Upper lobe of right lung (tissue), 1 donor: ENCODE measurements around the gene MAP2. TPM values are rescaled to one million over a fixed set of nuclear protein-coding genes. Genes with fewer than 3 reads are reported as not detected.

Source experiments
- ATAC-seq: fragments of 200-7000 bp; cut with Tn5 transposase; one replicate; pipeline ENCODE4 v1.9.1; 2020; ENCODE audit warnings: mild to moderate bottlenecking, moderate library complexity
- DNase-seq: peaks from one replicate; pipeline ENCODE4 v3.0.0-alpha.2; 2020
- H3K27ac ChIP-seq: fragments of 200-600 bp; one replicate; pipeline ENCODE4 v1.8.0; 2022
- H3K27me3 ChIP-seq: fragments of 200-600 bp; one replicate; pipeline ENCODE4 v1.8.0; 2022; ENCODE audit warnings: mild to moderate bottlenecking
- H3K36me3 ChIP-seq: fragments of 200-600 bp; one replicate; pipeline ENCODE4 v1.8.0; 2022
- H3K4me1 ChIP-seq: fragments of 200-600 bp; one replicate; pipeline ENCODE4 v1.8.0; 2022
- H3K4me3 ChIP-seq: fragments of 200-600 bp; one replicate; pipeline ENCODE4 v1.8.0; 2022; ENCODE audit warnings: mild to moderate bottlenecking
- H3K9me3 ChIP-seq: fragments of 200-600 bp; one replicate; pipeline ENCODE4 v1.8.0; 2022
- CTCF ChIP-seq: fragments of 200-600 bp; IDR thresholded peaks from one replicate; pipeline ENCODE4 v1.8.0; 2022; ENCODE audit warnings: antibody characterized with exemption
- intact Hi-C: fragments of 100-400 bp; cut with DNase I; formaldehyde crosslinking; loops from one replicate; pipeline ENCODE4 v1.11.0; 2022
- long read RNA-seq: library from polyadenylated mRNA; unstranded; transcript quantifications from one replicate; pipeline ENCODE4 v2.0.0, GENCODE V29; 2021
- total RNA-seq: library from RNA; stranded (reverse); fragmentation: NEBNext Ultra II Directional; extraction: Animal tissue kit (Norgen Biotek cat#: 25700); gene quantifications from one replicate; pipeline ENCODE4 v1.2.1, GENCODE V29; 2021
- donor health status: DM: no; HTN: yes; CAD: no; lungs with severe emphysema.

Gene MAP2
- 44.0 TPM for total RNA-seq
- long read RNA-seq, partial matches to known transcripts = 3 of 22 reads
- long read RNA-seq, other reads (novel, unspliced or antisense) = 17 of 22 reads

GRCh38 chr2:209423562-209424198 lies at the start of gene MAP2:
MAP2 (plus strand) TSS chr2:209424047; CDS start chr2:209653171, 229,124 bp downstream.
- ATAC-seq = peak; percentile 98
- H3K27ac ChIP-seq = no peak within 1 kb of the TSS
- peak; percentile 73 for TF ChIP-seq CTCF
- H3K27me3 ChIP-seq = no peaks in the 10 kb centered on the region
- no peaks in the 10 kb centered on the region for H3K36me3 ChIP-seq
- H3K4me1 ChIP-seq = no peaks in the 10 kb centered on the region
- DNase-seq = peak; percentile 92
- intact Hi-C loops = no loop called here
- H3K4me3 ChIP-seq = peak within 1 kb of the TSS; percentile 66
- H3K9me3 ChIP-seq = no peaks in the 10 kb centered on the region

- intact Hi-C loops = no loop called here
- Histone ChIP-seq H3K36me3 (no peaks in the 10 kb centered on the region), H3K4me1 (no peaks in the 10 kb centered on the region), H3K27ac (no peak overlapping the region), H3K4me3 (no peak overlapping the region), H3K9me3 (peaks cover 12% of the 10 kb centered on the region), H3K27me3 (no peaks in the 10 kb centered on the region)
- DNase-seq (no peak), ATAC-seq (no peak)
- no peak for TF ChIP-seq CTCF
These were observed 47.2 kb upstream of the MAP2 start for GRCh38 chr2:209376686-209377085.

- Histone ChIP-seq H3K27me3 (no peaks in the 10 kb centered on the region), H3K4me3 (no peak overlapping the region), H3K9me3 (peaks cover 12% of the 10 kb centered on the region), H3K27ac (no peak overlapping the region), H3K36me3 (no peaks in the 10 kb centered on the region), H3K4me1 (no peaks in the 10 kb centered on the region)
- ATAC-seq (no peak), DNase-seq (no peak)
- intact Hi-C loops = no loop called here
- TF ChIP-seq CTCF = no peak
These were observed 43.6 kb upstream of the MAP2 start for GRCh38 chr2:209380293-209380692.

GRCh38 chr2:209381091-209381490 lies 42.8 kb upstream of the MAP2 start:
- Histone ChIP-seq H3K4me1 (no peaks in the 10 kb centered on the region), H3K36me3 (no peaks in the 10 kb centered on the region), H3K4me3 (no peak overlapping the region), H3K9me3 (peaks cover 8% of the 10 kb centered on the region), H3K27me3 (no peaks in the 10 kb centered on the region), H3K27ac (no peak overlapping the region)
- intact Hi-C loops = no loop called here
- TF ChIP-seq CTCF = no peak
- DNase-seq (no peak), ATAC-seq (no peak)

GRCh38 chr2:209382775-209383174 lies 41.1 kb upstream of the MAP2 start:
- intact Hi-C loops = no loop called here
- no peak overlapping the region for H3K27ac ChIP-seq

More at GRCh38 chr2:209382775-209383174, 41.1 kb upstream of the MAP2 start:
- Histone ChIP-seq H3K4me3 (no peak overlapping the region), H3K27me3 (no peaks in the 10 kb centered on the region), H3K36me3 (no peaks in the 10 kb centered on the region), H3K9me3 (no peaks in the 10 kb centered on the region), H3K4me1 (no peaks in the 10 kb centered on the region)
- TF ChIP-seq CTCF = no peak
- no peak for ATAC-seq
- no peak for DNase-seq
